ENCODE data around the gene SLCO1A2.

Gene SLCO1A2

DNA sequence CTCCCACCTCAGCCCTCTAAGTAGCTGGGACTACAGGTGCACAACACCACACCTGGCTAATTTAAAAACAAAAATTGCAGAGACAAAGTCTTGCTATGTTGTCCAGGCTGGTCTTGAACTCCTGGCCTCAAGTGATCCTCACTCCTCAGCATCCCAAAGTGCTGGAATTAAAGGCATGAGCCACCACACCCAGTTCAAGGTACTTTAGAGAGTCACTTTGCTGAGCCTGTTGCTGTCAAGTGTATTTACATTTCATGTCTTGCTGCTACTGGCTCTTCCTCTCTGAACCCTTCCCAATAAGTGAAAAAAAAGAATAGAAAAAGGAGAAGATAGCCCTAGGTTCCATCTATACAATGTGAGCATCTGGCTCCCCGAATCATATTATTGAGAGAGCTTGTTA, 38.4 kb downstream of the SLCO1A2 start:
- Histone ChIP-seq H4K20me1 (ENCODE audit: insufficient read depth, low read length) (no peaks in the 10 kb centered on the region), H3K27me3 (ENCODE audit: low read depth, low read length) (no peaks in the 10 kb centered on the region), H3K79me2 (ENCODE audit: low read length) (no peaks in the 10 kb centered on the region), H3K27ac (ENCODE audit: low read length) (no peak overlapping the region), H3K9me3 (ENCODE audit: insufficient read depth, low read length) (no peaks in the 10 kb centered on the region), H2AFZ (ENCODE audit: low read depth, low read length) (peak overlapping the region; percentile 39; the same call in 1 of the 2 replicates), H3K4me3 (ENCODE audit: low read length) (peak overlapping the region; percentile 14), H3K9ac (ENCODE audit: low read length) (no peak overlapping the region), H3K36me3 (replicated peaks; ENCODE audit: low read depth, low read length) (no peaks in the 10 kb centered on the region), H3K4me2 (ENCODE audit: low read length) (peak overlapping the region; percentile 48), H3K4me1 (ENCODE audit: low read length) (peaks cover 30% of the 10 kb centered on the region)
- TF ChIP-seq, protein P1, sequence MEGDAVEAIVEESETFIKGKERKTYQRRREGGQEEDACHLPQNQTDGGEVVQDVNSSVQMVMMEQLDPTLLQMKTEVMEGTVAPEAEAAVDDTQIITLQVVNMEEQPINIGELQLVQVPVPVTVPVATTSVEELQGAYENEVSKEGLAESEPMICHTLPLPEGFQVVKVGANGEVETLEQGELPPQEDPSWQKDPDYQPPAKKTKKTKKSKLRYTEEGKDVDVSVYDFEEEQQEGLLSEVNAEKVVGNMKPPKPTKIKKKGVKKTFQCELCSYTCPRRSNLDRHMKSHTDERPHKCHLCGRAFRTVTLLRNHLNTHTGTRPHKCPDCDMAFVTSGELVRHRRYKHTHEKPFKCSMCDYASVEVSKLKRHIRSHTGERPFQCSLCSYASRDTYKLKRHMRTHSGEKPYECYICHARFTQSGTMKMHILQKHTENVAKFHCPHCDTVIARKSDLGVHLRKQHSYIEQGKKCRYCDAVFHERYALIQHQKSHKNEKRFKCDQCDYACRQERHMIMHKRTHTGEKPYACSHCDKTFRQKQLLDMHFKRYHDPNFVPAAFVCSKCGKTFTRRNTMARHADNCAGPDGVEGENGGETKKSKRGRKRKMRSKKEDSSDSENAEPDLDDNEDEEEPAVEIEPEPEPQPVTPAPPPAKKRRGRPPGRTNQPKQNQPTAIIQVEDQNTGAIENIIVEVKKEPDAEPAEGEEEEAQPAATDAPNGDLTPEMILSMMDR (IDR thresholded peaks at IDR 0.05; ENCODE audit: low read depth, low read length) = no peak
- no peak for TF ChIP-seq EZH2phosphoT487 (IDR thresholded peaks at IDR 0.05; ENCODE audit: low read depth)

DNA sequence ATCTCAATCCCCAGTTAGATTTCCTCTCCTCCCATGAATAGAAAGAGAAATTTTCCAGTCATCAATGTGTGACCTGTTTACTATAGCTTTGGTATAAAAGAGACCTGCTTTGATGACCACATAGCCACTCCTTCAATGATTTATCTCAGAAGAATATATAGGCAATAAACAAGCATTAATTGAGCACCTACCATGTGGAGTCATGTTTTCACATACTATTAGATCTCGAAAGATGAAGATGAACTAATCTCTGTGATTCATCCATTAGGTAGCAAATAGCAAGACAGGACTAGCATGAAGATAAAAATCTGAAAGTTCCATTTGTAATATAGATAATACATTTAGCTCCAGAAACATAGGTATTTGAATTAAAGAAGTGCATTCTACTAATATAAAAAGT, 40.5 kb downstream of the SLCO1A2 start:
- H3K27me3 ChIP-seq (ENCODE audit: low read depth, low read length) = no peaks in the 10 kb centered on the region
- no peak overlapping the region for H3K4me2 ChIP-seq (ENCODE audit: low read length)
- TF ChIP-seq, protein P1 (IDR thresholded peaks at IDR 0.05; ENCODE audit: low read depth, low read length) = no peak
- no peak for TF ChIP-seq EZH2phosphoT487 (IDR thresholded peaks at IDR 0.05; ENCODE audit: low read depth)
- H3K9me3 ChIP-seq (ENCODE audit: insufficient read depth, low read length) = no peaks in the 10 kb centered on the region
- no peak overlapping the region for H3K9ac ChIP-seq (ENCODE audit: low read length)
- peaks cover 30% of the 10 kb centered on the region for H3K4me1 ChIP-seq (ENCODE audit: low read length)
- H4K20me1 ChIP-seq (ENCODE audit: insufficient read depth, low read length) = no peaks in the 10 kb centered on the region
- no peaks in the 10 kb centered on the region for H3K79me2 ChIP-seq (ENCODE audit: low read length)
- no peaks in the 10 kb centered on the region for H3K36me3 ChIP-seq (replicated peaks; ENCODE audit: low read depth, low read length)
- no peak overlapping the region for H2AFZ ChIP-seq (ENCODE audit: low read depth, low read length)
- H3K4me3 ChIP-seq (ENCODE audit: low read length) = no peak overlapping the region
- H3K27ac ChIP-seq (ENCODE audit: low read length) = no peak overlapping the region

DNA sequence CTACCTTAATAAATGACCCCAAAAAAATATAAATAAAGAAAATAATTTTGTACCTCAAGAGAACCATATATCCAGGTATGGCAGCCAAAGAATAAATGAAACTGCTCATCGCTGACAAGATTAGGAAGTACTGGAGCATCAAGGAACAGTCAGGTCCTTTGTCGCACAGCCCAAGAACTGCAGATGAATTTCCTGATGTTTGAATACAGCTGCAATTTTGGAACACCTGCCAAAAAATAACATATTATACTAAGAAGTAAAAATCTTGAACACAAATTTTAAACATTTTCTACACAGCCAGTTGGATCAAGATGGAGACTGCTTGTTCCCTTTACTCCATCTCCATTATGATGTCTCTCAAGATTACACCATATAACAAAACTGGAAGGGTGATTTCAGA, 42.6 kb downstream of the SLCO1A2 start:
- Histone ChIP-seq H3K79me2 (ENCODE audit: low read length) (no peaks in the 10 kb centered on the region), H3K36me3 (replicated peaks; ENCODE audit: low read depth, low read length) (no peaks in the 10 kb centered on the region), H3K9me3 (ENCODE audit: insufficient read depth, low read length) (no peaks in the 10 kb centered on the region), H2AFZ (ENCODE audit: low read depth, low read length) (no peak overlapping the region), H3K27ac (ENCODE audit: low read length) (no peak overlapping the region), H3K4me1 (ENCODE audit: low read length) (peaks cover 20% of the 10 kb centered on the region), H3K4me2 (ENCODE audit: low read length) (no peak overlapping the region), H3K4me3 (ENCODE audit: low read length) (no peak overlapping the region), H4K20me1 (ENCODE audit: insufficient read depth, low read length) (no peaks in the 10 kb centered on the region), H3K9ac (ENCODE audit: low read length) (no peak overlapping the region), H3K27me3 (ENCODE audit: low read depth, low read length) (no peaks in the 10 kb centered on the region)
- TF ChIP-seq, protein P1 (IDR thresholded peaks at IDR 0.05; ENCODE audit: low read depth, low read length) = no peak
- no peak for TF ChIP-seq EZH2phosphoT487 (IDR thresholded peaks at IDR 0.05; ENCODE audit: low read depth)

DNA sequence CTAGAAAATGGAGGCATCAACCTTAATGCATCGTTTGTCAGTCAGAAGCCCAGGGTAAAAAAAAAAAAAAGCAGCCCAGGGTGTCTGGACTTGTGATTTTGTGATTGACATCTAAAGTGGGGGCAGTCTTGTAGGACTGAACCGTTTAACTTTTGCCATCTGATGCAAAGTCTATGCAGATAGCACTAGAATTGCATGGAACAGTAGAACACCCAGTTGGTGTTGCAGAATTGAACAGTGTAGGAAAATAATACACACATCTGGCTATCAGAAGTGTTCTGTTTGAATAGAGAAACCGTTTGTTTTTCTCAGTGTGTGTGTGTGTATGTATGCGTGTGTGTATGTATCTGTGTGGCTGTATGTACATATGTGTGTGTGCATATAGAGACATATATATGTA, 45.0 kb downstream of the SLCO1A2 start:
- no peak overlapping the region for H3K9ac ChIP-seq (ENCODE audit: low read length)
- TF ChIP-seq EZH2phosphoT487 (IDR thresholded peaks at IDR 0.05; ENCODE audit: low read depth) = no peak
- TF ChIP-seq, protein P1 (IDR thresholded peaks at IDR 0.05; ENCODE audit: low read depth, low read length) = no peak
- no peaks in the 10 kb centered on the region for H3K36me3 ChIP-seq (replicated peaks; ENCODE audit: low read depth, low read length)
- no peak overlapping the region for H3K27ac ChIP-seq (ENCODE audit: low read length)
- H3K27me3 ChIP-seq (ENCODE audit: low read depth, low read length) = no peaks in the 10 kb centered on the region
- H3K9me3 ChIP-seq (ENCODE audit: insufficient read depth, low read length) = no peaks in the 10 kb centered on the region
- no peak overlapping the region for H2AFZ ChIP-seq (ENCODE audit: low read depth, low read length)
- no peaks in the 10 kb centered on the region for H3K79me2 ChIP-seq (ENCODE audit: low read length)
- no peaks in the 10 kb centered on the region for H3K4me1 ChIP-seq (ENCODE audit: low read length)
- no peak overlapping the region for H3K4me2 ChIP-seq (ENCODE audit: low read length)
- H4K20me1 ChIP-seq (ENCODE audit: insufficient read depth, low read length) = no peaks in the 10 kb centered on the region
- H3K4me3 ChIP-seq (ENCODE audit: low read length) = no peak overlapping the region
